Measurements from ENCODE around the gene MACROD2.

The MACROD2 gene

DNA sequence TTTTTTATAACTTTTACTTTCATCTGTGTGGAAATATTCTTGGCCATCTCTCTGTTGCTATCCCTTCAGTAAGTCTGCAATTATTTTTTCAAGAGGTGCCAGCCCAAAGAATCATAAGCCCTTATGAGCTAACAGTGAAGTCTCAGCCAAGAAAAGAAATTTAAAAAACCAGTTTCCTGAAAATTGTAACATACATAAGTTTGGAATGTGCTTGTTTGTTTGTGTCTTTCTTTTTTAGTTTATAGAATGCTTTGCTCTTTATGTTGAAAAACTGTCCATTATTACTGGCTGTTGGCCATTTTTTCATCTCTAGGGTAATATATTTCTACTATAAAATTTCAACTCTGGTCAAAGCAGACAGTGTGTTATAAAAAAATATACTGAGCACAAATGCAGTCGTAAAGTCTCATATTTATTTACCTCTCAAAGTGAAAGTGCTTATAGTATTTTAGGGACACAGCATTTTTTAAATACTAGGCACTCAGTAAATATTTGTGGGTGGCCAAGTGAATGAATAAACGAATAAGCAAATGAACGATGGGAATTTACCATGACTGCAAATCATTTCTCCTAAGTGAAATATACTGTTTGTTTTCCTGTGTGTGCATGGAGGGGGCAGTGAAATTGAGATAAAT lies 1918.2 kb downstream of the MACROD2 start:
- H2AFZ ChIP-seq (ENCODE audit: low read depth, low read length, severe bottlenecking) = no peak overlapping the region

DNA sequence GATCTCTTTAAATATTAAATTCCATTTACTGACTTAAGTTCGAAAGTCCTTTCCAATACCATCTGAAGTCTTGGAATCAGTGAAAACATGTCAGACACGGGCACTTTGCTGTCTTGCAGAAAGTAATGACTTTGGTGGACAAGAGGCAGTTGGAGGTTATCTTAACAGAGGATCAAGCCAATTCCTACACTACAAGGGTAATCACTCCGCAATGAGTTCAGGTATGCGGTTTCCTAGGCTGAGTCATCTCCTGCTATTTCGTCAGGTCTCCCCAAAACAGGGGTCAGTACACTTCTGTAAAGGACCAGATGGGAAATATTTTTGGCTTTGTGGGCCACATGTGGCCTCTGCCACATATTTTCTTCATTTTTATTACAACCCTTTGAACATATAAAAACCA lies 1921.3 kb downstream of the MACROD2 start:
- no peaks in the 10 kb centered on the region for H3K27me3 ChIP-seq (ENCODE audit: low read length)
- no peak overlapping the region for H3K9ac ChIP-seq (ENCODE audit: low read length)
- H3K4me3 ChIP-seq (ENCODE audit: insufficient read depth, low read length, poor library complexity, severe bottlenecking) = no peak overlapping the region
- no peaks in the 10 kb centered on the region for H3F3A ChIP-seq (ENCODE audit: insufficient read depth)
- no peak overlapping the region for H3K27ac ChIP-seq (ENCODE audit: low read depth, low read length)
- no peak for TF ChIP-seq EZH2phosphoT487 (conservative IDR thresholded peaks at IDR 0.05; ENCODE audit: low read length)
- TF ChIP-seq, protein P1, sequence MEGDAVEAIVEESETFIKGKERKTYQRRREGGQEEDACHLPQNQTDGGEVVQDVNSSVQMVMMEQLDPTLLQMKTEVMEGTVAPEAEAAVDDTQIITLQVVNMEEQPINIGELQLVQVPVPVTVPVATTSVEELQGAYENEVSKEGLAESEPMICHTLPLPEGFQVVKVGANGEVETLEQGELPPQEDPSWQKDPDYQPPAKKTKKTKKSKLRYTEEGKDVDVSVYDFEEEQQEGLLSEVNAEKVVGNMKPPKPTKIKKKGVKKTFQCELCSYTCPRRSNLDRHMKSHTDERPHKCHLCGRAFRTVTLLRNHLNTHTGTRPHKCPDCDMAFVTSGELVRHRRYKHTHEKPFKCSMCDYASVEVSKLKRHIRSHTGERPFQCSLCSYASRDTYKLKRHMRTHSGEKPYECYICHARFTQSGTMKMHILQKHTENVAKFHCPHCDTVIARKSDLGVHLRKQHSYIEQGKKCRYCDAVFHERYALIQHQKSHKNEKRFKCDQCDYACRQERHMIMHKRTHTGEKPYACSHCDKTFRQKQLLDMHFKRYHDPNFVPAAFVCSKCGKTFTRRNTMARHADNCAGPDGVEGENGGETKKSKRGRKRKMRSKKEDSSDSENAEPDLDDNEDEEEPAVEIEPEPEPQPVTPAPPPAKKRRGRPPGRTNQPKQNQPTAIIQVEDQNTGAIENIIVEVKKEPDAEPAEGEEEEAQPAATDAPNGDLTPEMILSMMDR (IDR thresholded peaks at IDR 0.05; ENCODE audit: insufficient read depth, low read length, poor library complexity, severe bottlenecking) = no peak
- no peaks in the 10 kb centered on the region for H4K20me1 ChIP-seq (ENCODE audit: low read depth, low read length)
- H3K79me2 ChIP-seq (ENCODE audit: insufficient read depth, low read length) = no peaks in the 10 kb centered on the region
- no peak overlapping the region for H2AFZ ChIP-seq (ENCODE audit: low read depth, low read length, severe bottlenecking)
- no peak overlapping the region for H3K4me2 ChIP-seq (ENCODE audit: low read depth, low read length, poor library complexity, severe bottlenecking)
- H3K9me2 ChIP-seq (replicated peaks; ENCODE audit: insufficient read depth, low read length) = no peaks in the 10 kb centered on the region
- H3K9me3 ChIP-seq (ENCODE audit: insufficient read depth, low read length) = no peaks in the 10 kb centered on the region
- H3K36me3 ChIP-seq (ENCODE audit: low read length) = no peaks in the 10 kb centered on the region

More for the DNA sequence above, 1918.2 kb downstream of the MACROD2 start:
- Histone ChIP-seq H3F3A (ENCODE audit: insufficient read depth) (no peaks in the 10 kb centered on the region), H3K4me2 (ENCODE audit: low read depth, low read length, poor library complexity, severe bottlenecking) (no peak overlapping the region), H3K79me2 (ENCODE audit: insufficient read depth, low read length) (no peaks in the 10 kb centered on the region), H3K36me3 (ENCODE audit: low read length) (no peaks in the 10 kb centered on the region), H3K4me3 (ENCODE audit: insufficient read depth, low read length, poor library complexity, severe bottlenecking) (no peak overlapping the region), H3K9me2 (replicated peaks; ENCODE audit: insufficient read depth, low read length) (no peaks in the 10 kb centered on the region), H3K27me3 (ENCODE audit: low read length) (no peaks in the 10 kb centered on the region), H3K27ac (ENCODE audit: low read depth, low read length) (no peak overlapping the region), H4K20me1 (ENCODE audit: low read depth, low read length) (no peaks in the 10 kb centered on the region), H3K9ac (ENCODE audit: low read length) (no peak overlapping the region), H3K9me3 (ENCODE audit: insufficient read depth, low read length) (no peaks in the 10 kb centered on the region)
- TF ChIP-seq, protein P1 (IDR thresholded peaks at IDR 0.05; ENCODE audit: insufficient read depth, low read length, poor library complexity, severe bottlenecking) = no peak
- no peak for TF ChIP-seq EZH2phosphoT487 (conservative IDR thresholded peaks at IDR 0.05; ENCODE audit: low read length)

DNA sequence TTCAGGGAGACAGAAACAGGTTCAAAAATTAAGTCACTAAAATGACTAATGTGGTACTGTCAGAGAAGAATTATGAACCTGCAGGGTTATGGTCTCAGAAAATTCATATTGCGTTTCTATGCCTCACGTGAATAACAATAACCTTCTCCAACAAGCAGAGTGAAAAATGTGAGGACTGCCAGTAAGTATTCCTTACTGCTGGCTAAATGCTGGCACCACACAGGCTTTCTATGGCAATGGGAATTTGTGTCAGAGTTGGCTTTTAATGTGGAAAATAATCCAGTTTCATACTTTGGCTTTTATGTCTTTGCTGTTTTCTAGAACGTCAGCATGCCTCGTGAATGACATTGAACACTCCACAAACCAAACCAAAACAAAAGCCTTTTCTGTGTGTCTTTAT lies 1922.0 kb downstream of the MACROD2 start:
- TF ChIP-seq, protein P1 (IDR thresholded peaks at IDR 0.05; ENCODE audit: insufficient read depth, low read length, poor library complexity, severe bottlenecking) = no peak
- TF ChIP-seq EZH2phosphoT487 (conservative IDR thresholded peaks at IDR 0.05; ENCODE audit: low read length) = no peak
- no peaks in the 10 kb centered on the region for H3K9me3 ChIP-seq (ENCODE audit: insufficient read depth, low read length)
- no peaks in the 10 kb centered on the region for H3K36me3 ChIP-seq (ENCODE audit: low read length)
- H3K9me2 ChIP-seq (replicated peaks; ENCODE audit: insufficient read depth, low read length) = no peaks in the 10 kb centered on the region
- no peak overlapping the region for H3K27ac ChIP-seq (ENCODE audit: low read depth, low read length)
- no peak overlapping the region for H3K9ac ChIP-seq (ENCODE audit: low read length)
- no peaks in the 10 kb centered on the region for H3F3A ChIP-seq (ENCODE audit: insufficient read depth)
- H2AFZ ChIP-seq (ENCODE audit: low read depth, low read length, severe bottlenecking) = no peak overlapping the region
- no peaks in the 10 kb centered on the region for H3K79me2 ChIP-seq (ENCODE audit: insufficient read depth, low read length)
- no peaks in the 10 kb centered on the region for H4K20me1 ChIP-seq (ENCODE audit: low read depth, low read length)
- no peaks in the 10 kb centered on the region for H3K27me3 ChIP-seq (ENCODE audit: low read length)
- H3K4me3 ChIP-seq (ENCODE audit: insufficient read depth, low read length, poor library complexity, severe bottlenecking) = no peak overlapping the region
- H3K4me2 ChIP-seq (ENCODE audit: low read depth, low read length, poor library complexity, severe bottlenecking) = no peak overlapping the region
